SH-SY5Y (cell line): ENCODE data around the gene DOCK10.

Experiments
- GATA2 ChIP-seq: IDR thresholded peaks from 2 replicates; pipeline ENCODE4 v1.6.1; 2011; ENCODE audit warnings: mild to moderate bottlenecking, low read depth, low read length
- GATA3 ChIP-seq: IDR thresholded peaks from 2 replicates; pipeline ENCODE4 v1.6.1; 2011; ENCODE audit warnings: low read depth, mild to moderate bottlenecking, low read length, moderate library complexity

Gene DOCK10

DNA sequence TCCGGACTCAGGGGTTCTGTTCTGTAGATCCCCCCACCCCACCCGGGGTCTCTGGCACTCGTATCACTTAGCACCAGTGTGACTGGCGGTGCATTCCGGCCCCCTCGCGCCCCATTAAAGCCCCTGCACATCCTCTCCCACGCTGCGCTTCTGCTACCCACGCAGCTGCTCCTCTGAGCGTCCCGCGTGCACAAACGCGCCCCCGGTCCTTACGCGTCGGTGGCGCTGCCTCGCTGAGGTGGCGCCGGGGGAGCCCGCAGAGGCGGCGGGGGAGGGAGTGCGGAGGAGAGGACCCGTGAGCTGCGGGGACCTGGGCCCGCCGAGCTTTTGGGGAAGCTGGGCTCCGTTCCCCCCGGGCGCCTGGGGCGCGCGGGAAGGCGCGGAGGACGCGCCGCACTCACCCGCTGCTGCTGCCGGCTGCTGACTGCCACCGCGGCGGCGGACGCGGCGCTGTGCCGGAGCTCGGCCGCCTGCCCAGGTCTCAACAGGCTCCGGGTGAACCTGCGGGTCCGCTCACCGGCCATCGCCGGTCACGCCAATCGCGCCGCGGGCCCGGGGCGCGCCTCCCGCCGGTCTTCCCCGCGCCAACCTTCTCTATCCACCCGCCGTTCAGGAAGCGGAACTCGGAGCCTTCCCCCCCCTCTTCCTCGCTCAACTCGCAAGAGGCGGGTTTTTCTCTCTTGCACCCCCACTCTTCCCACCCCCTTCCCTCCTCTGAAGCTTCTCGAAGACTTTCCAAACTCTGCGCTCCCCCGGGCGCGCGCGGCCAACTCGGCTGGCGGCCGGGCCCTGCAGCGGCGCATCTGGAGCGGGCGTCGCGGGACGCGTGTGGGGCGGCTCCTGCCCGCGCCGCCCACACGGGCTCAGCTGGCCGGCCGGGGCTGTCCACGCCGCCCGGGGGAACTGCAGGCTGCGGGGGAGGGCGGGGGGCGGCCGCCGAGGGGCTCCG is at the start of gene DOCK10:
TSS of gene DOCK10 (minus strand) at position 618 of the 949 bp plus-strand sequence. CDS start at position 524, 94 bp downstream.
- TF ChIP-seq GATA3 (no peak), GATA2 (no peak)

DNA sequence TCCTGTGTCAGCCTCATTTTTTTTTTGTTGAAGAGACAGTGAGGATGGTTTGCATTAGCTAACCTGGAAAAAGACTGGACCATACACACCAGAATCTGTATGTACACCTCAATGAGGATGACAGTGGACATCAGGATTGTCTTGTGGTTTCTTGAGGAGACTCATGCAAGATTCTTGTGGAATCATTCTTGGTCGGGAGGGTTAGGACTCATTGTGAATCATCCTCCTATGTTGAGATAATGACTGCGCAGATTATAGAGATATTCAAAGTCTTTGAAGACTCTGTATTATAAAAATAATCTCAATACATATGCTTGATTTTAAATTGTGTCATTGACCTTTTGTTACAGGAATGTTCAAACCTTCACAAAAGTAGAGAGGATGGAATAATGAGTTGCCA is 49.1 kb upstream of the DOCK10 start:
- TF ChIP-seq GATA2, result no peak

DNA sequence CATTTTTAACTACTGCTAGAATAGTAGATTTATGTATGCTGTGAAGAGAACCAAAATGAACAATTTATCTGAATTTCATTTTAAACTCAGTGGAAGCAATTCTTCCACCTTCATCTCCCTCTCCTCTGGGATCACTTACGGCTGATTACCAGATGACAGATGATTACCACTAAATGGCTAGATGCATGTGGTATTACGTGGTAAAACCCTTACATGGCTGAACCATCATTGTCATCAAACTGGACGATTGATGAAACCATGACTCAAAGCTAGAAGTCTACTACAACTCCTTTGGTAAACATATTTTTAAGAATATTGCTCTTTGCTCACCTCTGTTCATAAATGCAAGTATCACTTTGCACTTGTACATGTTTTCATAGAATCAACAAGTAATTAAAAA is 48.5 kb upstream of the DOCK10 start:
- TF ChIP-seq GATA3 (no peak), GATA2 (no peak)

DNA sequence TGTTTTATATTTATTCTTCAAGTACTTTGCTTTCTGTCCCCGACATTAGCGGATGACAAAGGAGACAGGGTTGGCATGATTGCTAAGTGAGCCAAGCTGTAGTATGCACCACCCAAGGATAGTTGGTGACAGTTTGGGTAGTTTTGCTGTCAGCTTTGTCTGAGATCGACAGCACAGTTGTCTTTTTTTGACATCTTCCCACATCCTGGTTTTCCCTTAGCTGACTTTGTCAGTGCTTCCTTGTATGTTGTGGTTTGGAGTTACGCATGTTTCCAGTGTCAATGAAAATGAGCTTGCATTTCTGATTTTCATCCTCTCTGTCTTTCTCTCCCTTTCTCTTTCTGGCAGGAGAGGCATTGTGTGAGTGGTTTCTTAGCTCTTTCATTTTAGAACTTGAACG is 44.6 kb upstream of the DOCK10 start:
- TF ChIP-seq GATA2, result no peak

DNA sequence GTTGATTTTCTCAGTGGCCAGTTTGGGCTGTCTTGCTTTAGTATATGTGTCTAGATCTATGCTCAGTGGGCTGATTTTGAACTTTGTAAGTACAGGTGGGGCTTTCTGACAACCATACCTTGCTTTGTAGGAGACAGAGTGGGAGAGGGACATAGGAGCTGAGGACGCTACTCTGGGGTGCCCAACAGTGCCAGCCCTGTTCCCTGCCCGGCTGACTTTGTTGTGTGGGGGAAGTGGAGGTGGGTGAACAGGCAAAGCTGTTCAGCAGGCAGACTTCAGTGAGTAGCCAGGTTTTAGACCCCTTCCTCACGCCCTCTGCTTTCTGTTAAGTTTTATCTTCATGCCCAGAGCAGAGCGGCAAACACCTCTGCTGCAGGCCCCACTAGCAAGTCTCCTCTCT is 44.2 kb upstream of the DOCK10 start:
- no peak for TF ChIP-seq GATA3
- TF ChIP-seq GATA2, result no peak

DNA sequence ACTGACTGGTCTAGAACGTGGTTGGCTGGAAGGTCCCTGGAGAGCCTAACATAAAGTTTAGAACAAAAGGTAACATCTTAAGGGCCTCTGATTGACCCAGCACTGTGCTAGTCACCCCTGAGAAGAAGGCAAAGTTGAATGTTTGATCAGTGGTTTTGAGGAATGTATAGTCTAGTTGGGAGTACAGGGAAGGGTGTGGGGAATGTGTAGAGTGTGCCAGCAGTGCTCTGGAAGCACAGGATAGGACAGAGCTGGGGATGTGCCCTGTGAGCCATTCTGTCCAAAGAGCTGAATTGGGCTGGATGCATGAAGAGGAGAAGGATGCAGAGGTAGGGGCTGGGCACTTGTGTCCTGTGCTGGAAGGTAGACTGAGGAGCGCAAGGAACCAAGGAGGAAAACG is 41.0 kb upstream of the DOCK10 start:
- TF ChIP-seq GATA3 (no peak), GATA2 (no peak)

DNA sequence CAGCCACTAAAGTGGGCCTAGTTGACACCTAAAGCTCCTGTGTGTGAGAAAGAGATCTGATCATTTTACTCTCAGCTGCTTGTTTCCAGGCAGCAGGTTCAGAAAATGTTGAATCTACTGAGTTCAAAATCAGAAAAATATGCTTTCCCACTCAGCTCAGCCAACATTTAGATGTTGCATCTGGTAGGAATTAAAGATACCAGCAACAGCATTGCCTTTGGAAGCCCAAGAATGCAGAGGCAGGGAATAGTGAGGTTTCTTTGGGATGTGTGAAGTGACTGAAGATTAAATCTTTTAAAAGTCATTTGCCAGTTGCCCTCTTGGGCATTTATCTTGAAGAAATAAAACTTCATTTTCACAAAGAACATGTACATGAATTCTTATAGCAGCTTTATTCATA is 33.9 kb upstream of the DOCK10 start:
- TF ChIP-seq GATA2 (no peak), GATA3 (no peak)

DNA sequence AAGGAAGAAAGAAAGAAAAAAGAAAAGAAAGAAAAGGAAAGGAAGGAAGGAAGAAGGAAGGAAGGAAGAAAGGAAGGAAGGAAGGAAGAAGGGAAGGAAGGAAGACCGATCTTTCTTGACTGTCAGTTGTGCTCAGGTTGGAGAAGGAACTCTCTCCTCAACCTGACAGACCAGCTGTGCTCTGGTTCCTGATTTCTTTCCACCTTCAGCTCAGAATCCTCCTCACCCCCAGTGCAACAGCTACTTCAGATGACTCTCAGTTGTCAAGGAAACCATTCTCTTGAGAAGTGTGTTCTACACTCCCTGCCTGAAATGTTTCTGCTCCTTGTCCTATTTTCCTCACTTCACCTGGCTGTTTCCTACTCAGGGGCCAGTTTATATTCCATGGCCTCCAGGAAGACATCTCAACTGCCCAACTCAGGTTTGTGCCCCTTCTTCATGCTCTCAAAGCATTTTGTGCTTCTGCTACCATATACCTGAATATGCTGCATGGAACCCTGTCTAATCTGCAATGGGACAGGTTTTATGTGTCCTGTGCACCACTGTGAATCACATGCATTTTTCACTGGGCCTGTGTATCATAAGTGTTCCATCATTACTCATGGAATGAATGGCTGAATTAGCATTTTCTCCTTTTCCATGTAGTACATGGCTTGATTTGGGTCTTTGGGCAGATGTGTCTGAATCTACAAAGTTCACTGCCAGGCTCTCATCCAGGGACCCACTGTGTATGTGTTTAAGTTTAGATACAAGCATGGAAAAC is 32.8 kb upstream of the DOCK10 start:
- TF ChIP-seq GATA3 (no peak), GATA2 (no peak)

DNA sequence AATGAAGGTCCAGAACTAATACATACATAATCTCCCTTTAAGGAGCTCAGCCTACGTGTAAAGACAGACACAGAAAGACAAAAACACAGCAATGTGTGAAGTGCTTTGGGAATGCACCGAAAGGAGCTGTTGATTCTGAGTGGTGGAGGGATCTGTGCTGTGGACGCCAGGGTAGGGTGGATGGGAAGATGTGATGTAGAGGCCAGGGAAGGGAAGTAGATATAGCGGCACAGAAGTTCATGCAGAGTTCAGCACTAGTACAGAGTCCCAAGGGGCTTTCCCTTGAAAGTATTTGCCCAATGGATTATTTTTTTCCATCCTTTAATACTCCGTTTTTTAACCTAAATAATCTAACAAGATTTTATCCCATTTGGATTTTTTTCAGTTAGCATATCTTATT is 32.1 kb upstream of the DOCK10 start:
- TF ChIP-seq GATA2 (no peak), GATA3 (no peak)

DNA sequence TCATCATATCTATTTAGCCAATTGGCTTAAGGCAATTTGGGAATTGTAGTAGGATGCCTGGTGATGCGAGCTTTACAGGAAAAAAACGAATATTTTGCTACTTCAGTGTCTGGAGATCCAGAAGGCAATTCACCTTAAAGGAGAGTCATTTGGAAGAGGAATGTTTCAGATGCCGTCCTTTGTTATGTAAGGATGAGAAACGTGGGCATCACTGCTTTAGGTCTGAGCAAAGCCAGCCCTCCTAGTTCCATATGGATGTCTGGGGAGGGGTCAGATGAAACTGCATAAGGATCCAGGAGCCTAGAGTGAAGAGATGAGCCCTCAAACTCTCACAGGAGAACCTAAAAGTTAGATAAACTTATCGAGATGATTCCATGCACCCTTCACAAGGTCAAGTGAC is 30.9 kb upstream of the DOCK10 start:
- TF ChIP-seq GATA2 (no peak), GATA3 (no peak)

DNA sequence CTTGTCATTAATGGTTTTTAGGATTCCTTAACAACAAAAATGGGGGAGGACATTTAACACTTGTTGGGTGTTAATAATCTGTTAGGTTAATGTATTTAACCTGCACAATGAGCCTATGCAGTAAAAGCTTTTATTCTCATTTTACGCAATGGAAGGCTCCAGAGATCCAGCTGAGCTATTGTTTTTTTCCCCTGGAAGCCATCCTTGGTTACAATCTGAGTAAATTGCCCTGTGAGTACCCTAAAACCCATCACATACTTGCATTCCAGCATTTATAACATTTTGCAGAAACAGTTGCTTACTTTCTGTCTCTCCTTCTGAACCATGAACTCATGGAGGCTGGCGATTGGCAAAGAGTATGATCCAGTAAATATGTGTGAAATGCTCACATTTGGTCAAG is 30.2 kb upstream of the DOCK10 start:
- TF ChIP-seq GATA2 (no peak), GATA3 (no peak)

DNA sequence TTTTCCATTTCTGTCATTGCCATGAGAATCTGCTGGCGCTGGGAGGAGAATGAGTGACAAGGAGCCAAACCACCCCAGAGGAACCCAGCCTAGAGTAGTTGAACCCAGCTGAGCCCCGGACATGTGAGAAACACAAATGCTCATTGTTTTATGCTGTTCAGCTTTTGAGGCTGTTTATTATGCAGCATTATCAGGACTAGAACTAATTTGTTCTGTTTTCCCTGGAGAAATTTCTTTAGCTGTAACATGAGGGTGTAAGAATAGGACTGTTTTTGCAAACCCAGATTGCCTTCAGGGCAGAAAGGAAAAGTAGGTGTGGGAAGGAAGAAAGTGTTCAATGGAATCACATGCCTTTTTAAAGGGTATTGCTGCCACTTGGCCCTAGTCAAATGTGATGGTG is 28.5 kb upstream of the DOCK10 start:
- no peak for TF ChIP-seq GATA3
- TF ChIP-seq GATA2, result no peak

DNA sequence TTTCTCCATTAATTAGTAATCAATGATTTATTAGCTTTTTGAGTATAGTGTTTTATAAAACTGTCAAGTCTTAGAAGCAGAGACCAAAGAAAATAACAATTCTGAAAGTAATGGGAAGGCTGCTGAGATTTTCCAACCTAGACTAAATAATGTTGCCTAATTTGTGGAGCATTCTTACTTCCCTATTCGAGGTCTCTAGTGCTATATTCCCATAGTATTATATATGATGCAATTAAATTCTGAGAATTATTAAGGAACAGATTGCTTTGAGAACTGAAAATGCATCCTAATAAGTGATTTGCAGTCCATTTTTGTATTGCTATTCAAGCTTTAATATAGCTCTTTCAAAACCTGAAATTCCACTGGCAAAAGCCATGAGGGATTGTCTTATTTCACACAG is 27.7 kb upstream of the DOCK10 start:
- TF ChIP-seq GATA3 (no peak), GATA2 (no peak)

DNA sequence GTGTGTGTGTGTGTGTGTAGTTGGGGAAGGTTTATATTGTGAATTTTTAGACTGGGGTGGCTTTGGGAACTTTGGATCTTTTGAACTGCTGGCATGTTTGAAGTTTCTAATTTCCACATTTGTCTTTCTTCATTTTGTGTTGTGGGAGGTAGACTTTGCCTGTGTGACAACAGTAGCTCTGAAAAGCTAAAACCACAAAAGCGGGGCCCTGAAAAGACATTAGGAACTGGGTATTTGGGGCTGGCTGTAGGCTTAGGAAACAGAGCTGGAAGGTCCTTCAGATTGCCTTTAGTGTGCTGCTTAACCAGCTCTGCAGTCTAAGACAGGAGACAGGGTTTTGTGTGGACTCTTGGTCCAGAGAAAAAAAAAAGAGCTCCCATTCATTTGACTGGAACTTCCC is 27.2 kb upstream of the DOCK10 start:
- TF ChIP-seq GATA3 (no peak), GATA2 (no peak)

DNA sequence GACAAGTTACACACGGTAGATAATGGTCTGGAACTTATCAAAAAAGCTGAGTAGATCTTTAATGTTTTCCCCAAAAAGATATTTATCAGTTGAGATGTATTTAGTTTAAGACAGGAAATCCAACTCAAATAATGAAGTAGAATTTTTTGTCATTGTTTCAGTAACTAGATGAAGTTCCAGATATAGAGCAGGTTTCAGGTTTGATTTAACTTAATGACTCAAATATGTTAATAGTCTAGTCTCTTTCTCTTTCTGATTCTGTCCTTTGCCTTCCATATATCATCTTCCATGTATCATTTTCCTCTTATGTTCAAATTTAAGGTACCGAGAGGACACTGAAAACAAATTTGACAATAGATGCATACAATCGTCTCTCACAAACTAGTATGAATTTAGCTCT is 23.6 kb upstream of the DOCK10 start:
- TF ChIP-seq GATA3 (no peak), GATA2 (no peak)

DNA sequence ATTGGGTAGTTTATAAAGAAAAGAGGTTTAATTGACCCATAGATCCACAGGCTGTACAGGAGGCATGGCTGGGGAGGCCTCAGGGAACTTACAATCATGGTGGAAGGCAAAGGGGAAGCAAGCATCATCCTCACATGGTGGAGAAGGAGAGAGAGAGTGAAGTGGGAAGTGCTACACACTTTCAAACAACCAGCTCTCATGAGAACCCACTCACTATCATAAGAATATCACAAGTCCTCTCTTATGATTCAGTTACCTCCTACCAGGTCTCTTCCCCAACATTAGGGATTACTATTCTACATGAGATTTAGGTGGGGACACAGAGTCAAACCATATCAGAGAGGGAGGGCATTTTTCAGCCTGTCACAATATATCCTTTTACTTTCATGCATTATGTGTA is 22.7 kb upstream of the DOCK10 start:
- TF ChIP-seq GATA2 (no peak), GATA3 (no peak)

DNA sequence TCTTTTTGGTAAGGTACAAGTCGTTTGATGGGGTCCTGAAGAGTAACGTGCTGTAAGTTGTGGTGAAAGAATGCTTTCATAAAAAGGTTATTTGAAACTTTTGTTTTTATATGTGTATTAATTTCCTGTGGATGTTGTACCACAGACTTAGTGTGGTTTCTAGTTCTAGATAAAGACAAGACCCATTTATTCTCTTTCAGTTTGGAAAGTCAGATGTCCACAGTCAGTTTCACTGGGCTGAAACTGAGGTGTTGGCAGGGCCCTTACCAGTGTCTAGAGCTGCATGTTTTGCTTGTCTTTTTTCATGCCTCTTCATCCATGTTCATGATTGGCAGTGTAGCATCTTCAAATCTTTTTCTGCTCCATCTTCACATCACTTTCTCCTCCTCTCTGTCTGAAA is 22.1 kb upstream of the DOCK10 start:
- no peak for TF ChIP-seq GATA3
- TF ChIP-seq GATA2, result no peak
